Stimulated activated CD8-positive, alpha-beta memory T cell treated with anti-CD3 and anti-CD28 coated beads, Interleukin-15, amount 100 ng/mL, for 48 hours (primary cell): ENCODE measurements around the gene PCBP2.
"Not testable (repeated sequence)": the region's sequence is repeated elsewhere in the genome, so short reads cannot be mapped to it uniquely, and the experiment has no call there.

Source experiments
- DNase-seq, 2 donors: peaks; one replicate each; pipeline ENCODE4 v3.0.0-alpha.2; 2020; ENCODE audit warnings: low read depth in 2 of 2

PCBP2 gene

GRCh38 chr12:53472056-53472582 lies 20.2 kb downstream of the PCBP2 start:
- DNase-seq, result no peak

- no peak for DNase-seq
Observed at GRCh38 chr12:53474077-53474476, 22.2 kb downstream of the PCBP2 start.

- DNase-seq, result no peak
Observed at GRCh38 chr12:53474819-53475218, 22.9 kb downstream of the PCBP2 start.

GRCh38 chr12:53476769-53477209 lies 24.9 kb downstream of the PCBP2 start:
- DNase-seq, result no peak

DNA sequence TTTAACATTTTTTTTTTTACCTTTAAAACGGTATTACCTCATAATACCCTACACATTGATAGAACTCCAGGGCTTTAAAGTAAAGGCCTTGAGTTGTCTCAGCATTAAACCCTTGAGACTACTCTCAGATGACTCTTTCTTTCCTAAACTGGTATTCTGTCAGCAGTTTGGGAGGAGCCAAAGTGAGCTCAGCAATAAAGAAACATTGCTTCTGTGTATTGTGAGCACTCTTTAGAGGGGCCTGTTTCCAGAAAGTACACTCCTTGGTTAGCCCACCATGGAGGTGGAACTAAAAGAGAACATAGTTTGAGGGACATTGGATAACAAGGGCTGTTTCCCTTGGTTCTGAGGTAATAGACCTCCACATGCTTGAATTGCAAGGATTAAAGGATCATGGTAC lies 27.0 kb downstream of the PCBP2 start:
- DNase-seq, result no peak

- DNase-seq, result no peak
Observed at GRCh38 chr12:53479331-53479730, 27.4 kb downstream of the PCBP2 start.

DNA sequence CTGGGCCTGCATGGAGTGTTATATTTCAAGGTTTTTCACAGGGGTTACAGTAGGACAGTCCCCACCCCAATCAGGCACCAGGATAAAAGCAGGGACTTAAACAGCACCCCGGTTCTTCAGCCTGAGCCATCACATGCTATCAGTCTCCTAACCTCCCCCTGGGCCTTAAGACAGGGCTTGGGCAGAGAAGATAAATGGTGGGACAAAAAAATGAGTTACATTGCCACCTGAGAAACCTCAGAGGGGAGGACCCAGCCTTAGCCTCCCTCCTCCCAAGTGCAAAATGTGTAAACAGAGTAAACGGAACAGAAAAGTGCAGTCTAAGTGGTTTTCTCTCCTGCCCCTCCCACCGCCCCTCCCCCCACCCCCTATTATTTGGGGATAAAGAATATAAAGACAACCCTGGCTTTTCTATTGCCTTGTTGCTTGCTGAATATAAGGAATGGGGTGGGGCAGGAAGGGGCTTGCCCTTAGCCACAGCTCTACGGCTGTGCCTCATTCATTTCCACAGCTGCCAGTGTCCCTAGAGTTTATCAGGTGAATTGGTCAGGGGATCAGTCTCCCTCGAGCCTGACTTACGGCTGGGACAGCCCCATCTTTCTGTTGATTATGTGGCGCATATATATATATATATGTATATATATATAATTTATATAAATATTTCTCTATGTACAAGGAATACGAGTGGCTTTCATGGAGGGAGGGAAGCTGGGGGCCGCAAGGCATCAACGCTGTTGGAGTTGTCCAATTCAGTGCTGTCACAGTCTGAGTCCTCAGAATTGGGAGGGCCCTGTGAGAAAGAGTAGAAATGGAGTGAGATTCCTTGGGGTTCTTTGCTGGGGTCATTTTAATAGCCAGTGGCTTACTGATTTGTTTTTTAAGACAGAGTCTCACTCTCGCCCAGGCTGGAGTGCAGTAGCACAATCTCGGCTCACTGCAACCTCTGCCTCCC lies 28.9 kb downstream of the PCBP2 start:
- no peak for DNase-seq

DNA sequence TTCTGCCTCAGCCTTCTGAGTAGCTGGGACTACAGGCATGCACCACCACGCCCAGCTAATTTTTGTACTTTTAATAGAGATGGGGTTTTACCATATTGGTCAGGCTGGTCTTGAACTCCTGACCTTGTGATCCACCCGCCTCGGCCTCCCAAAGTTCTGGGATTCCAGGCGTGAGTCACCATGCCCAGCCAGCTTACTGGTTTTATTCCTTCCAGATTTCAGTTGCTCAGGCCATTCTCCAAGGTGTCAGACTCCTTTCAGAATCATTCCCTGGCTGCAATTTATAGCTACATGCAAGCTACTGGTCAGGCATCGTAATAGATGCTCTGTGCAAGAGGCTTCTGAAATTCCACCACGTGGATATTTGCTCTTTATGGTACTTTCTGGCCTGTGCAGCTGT lies 29.6 kb downstream of the PCBP2 start:
- not testable (repeated sequence) for DNase-seq

DNA sequence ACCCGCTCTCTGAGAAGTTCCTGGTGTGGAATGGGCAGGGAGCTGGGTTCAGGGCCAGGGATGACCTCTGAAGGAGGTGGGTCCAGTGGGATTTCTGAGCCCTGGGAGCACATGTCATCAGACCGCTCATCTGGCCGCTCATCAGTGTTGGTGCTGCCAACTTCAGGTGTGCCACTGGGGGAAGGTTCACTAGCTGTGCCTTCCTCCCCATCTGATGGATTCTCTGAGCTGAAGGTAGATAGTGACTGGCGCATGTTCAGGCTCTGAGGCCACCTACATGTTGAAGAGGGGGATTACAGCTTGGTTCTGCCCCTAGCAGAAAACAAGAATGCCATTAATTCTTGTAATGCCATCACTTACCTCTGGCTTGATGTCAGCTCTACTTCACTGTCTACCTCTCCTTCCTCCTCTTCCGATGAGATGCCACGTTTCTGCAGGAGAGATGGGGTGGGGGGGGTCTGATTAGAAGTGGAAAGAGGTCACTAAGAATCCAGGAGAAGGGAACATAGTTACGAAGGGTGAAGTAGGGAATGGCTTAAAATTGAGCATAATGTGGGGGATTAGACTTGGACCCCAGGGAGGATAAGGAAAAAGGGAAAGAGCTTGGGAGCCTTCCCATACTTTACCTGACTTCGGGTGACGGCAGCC lies 30.2 kb downstream of the PCBP2 start:
- DNase-seq, result no peak

DNA sequence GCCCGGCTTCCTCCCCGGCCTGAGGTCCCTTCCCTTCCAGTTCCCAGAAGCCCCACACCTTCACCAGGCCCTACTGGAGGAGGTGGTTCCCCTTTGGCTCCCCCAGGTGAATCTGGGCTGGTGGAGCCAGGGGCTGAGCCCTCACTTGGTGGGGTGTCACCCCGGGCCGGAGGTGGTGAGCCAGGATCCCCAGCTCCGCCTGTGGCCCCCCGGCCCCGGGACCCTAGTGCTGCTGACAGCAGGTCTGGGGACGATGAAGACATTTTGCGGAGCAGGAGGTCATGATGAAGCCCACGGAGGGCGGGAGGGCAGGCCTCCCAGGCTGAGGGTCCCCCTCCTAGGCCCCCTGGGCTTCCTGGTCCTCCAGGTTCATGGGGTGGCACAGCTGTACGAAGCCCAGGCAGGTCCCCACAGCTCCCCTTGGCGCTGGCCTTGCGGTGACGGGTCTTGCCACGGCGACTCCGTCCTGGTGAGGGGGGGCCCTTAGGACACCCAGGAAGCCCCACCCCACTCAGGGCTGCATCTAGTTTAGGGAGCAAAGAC lies 30.8 kb downstream of the PCBP2 start:
- no peak for DNase-seq

DNA sequence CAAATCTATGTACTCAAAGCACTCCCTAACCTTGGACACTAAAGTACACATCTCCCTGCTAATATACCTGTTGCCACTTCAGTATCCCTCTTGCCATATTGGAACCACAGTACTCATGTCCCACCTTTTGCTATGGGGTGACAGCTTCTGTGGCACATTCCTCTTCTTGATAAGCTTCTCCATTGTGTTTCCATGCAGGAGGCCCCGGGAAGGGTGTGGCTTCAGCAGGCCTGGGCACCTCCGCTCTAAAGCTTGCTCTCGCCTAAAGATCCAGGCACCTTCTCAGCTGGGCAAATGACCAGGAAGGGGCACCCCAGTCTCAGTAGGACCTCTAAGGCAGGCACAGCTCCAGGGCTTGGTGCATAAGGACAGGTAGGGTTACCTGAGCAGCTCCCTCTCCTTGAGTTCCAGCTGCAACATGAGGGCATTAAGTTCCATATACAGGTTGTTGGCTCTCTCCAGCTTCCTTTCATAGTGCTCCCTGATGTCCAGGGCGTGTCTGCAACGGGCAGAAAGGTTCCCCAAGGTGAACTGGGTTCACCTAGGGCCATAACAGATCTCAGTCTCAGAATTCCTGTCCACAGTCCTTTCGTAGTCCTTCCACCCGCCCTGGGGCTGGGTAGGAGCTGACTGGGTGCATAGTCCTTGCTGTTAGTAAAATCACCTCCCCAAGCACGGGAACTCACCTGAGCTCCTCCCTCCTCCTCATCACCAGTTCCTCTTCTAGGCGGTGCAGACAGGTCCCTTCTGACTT lies 31.5 kb downstream of the PCBP2 start:
- DNase-seq, result no peak

GRCh38 chr12:53483979-53484377 lies 32.1 kb downstream of the PCBP2 start:
- no peak for DNase-seq

GRCh38 chr12:53484686-53485575 lies 33.0 kb downstream of the PCBP2 start:
- DNase-seq, result no peak

DNA sequence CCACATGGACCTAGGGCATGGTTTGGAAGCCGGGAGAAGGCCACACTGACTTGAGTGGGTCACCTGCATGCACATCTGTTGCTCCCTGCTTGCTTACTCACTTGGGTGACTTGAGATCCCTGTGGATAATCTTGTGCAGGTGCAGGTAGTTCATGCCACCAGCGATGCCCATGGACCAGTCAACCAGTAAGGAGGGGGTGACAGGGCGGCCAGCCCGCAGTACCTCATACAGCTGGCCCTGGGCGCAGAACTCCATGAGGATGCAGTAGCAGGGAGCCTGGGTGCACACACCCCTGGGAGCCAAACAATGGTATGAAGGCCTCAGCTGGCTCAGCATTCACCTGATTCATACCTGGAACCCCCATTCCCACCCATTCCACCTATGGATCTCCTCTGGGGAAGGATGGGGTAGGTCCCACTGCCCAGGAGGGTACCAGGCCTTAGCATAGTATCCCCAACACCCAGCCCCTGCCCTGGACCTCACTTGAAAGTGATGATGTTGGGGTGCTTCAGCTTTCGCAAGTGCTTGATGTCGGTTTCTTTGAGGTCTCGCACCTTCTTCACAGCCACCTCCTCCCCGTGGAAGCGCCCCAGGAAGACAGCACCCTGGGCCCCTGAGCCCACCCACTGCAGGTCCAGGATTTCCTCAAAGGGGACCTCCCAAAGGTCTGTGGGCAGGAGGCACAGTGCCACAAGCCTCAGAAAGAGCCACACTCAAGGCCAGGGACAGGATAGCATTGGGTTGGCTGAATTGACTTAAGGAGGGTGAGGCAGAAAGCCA lies 34.2 kb downstream of the PCBP2 start:
- DNase-seq, result no peak

DNA sequence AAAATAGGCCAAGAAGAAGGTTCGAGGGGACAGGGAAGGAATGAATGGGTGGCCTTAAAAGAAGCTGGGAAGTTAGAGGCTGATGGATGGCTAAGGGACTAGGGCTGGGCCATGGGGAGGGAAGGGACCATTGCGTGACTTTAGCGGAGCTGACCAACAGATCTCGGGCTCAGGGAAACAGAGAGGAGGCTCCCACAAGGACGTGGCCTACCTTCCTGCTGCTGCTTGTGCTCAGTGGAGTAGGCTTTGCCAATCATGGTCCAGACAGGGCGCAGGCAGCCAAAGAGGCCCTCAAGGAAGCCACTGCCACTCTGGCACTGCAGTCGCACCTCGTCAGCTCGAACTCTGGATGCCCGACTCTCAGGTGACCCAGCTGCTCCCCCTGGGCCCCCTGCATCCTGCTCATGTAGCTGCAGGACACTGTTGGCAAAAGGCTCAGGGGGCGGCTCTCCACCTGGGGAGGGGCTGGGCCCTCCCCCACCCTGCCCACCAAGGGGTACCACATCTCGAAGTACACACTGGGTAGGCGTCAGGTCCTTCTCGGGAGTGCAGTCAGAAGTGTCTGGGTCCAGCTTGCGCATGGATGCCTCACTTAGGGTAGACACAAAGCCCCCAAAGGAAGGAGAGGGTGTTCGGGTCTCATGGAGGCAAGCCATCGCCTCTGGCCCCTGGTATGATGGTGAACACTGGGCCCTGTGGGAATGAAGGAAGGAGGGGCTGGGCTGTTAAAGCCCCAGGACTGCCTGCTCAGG lies 35.0 kb downstream of the PCBP2 start:
- no peak for DNase-seq

GRCh38 chr12:53489242-53489864 lies 37.5 kb downstream of the PCBP2 start:
- no peak for DNase-seq

DNA sequence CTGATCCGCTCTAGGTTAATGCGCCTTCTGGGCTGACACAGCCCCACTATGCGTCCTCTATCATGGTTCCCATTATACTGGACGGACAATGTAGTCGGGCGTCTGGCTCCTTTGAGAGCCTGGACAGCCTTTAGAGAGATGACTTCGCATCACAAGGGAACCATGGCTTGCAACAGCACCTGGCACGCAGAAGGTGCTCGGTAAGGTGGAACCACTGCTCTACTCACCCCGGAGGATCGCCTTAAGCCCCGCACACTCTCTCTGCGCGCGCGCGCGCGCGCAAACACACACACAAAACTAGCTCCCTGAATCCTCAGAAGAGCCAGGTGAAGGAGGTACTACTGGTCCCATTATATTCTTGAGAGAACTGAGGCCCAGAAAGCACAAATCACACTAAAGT lies 40.3 kb downstream of the PCBP2 start:
- no peak for DNase-seq

DNA sequence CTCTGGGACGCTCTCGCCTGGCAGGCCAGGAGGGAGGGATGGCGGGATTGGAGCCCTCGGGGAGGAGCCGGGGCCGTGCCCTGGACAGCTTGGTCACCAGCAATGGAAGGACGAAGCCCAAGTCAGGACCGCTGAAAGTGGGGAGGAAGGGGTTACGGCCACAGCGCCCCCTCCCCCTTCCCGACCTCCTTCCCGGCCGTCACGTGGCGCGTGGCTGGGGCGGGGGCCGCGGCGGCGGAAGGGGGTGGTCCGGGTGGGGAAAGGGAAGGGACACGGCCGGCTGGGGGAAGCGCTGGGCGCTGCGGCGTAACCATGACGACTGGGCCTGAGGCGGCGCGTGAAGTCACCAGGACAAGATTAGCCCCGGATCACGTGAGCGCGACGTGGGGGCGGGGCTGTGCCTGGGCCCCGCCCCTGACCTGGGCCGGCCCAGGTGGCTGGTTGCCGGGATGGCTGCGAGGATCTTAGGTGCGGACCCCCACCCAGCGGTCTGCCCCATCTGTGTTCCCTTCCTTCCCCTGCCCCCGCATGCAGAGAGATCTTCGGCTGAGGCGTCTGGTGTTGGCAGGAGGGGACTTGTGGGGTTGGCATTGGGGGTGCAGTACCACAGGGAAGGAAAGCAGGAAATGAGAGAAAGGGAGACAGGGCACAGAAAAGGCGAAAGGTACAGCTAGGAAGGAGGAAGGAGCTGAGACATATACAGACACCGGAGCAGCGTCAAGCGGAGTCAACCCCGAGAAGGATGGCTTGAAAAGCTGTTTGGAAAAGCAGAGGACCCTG lies 41.1 kb downstream of the PCBP2 start:
- peak; percentile 80 for DNase-seq
